Thoracic aorta (tissue), 2 donors: ENCODE measurements around the gene SLC6A11. TPM values are rescaled to one million over a fixed set of nuclear protein-coding genes. Genes with fewer than 3 reads are reported as not detected.

Source experiments
- ATAC-seq: fragments of 150-250 bp; one replicate; pipeline ENCODE4 v1.8.0; 2017; ENCODE audit warnings: low read depth; ENCODE audit not compliant: insufficient number of reproducible peaks, low FRiP score
- DNase-seq: peaks from one replicate; pipeline ENCODE4 v3.0.0-alpha.2; 2020; ENCODE audit warnings: low spot score
- H3K27ac ChIP-seq, 2 donors: fragments of 200-600 bp; sonication (generic); 1 replicate in 1 of 2; 2 replicates in 1 of 2; pipeline ENCODE4 v1.5.1; 2016; ENCODE audit warnings: mild to moderate bottlenecking in 2 of 2, moderate library complexity in 2 of 2
- H3K27me3 ChIP-seq: fragments of 200-600 bp; sonication (generic); replicated peaks from 2 replicates; pipeline ENCODE4 v1.6.0; 2016; ENCODE audit warnings: mild to moderate bottlenecking; ENCODE audit not compliant: insufficient read depth
- H3K36me3 ChIP-seq: fragments of 200-600 bp; sonication (generic); one replicate; pipeline ENCODE4 v1.5.1; 2016
- H3K4me1 ChIP-seq, 2 donors: fragments of 200-600 bp; sonication (generic); 1 replicate in 1 of 2; 2 replicates in 1 of 2; pipeline versions ENCODE4 v1.5.1 to v1.6.0; 2016; ENCODE audit warnings: low read depth in 2 of 2, mild to moderate bottlenecking in 1 of 2; ENCODE audit not compliant: control insufficient read depth in 1 of 2
- H3K4me3 ChIP-seq: fragments of 200-600 bp; sonication (generic); 2 replicates; pipeline ENCODE4 v1.5.1; 2016; ENCODE audit warnings: mild to moderate bottlenecking
- H3K9me3 ChIP-seq: fragments of 200-600 bp; sonication (generic); 2 replicates; pipeline ENCODE4 v1.5.1; 2016
- CTCF ChIP-seq: fragments of 200-600 bp; sonication (generic); IDR thresholded peaks from one replicate; pipeline ENCODE4 v1.5.1; 2019; ENCODE audit warnings: antibody characterized with exemption
- total RNA-seq, 2 donors: library from RNA; depleted of rRNA; stranded (reverse); fragments of >200 nt; gene quantifications; one replicate each; pipeline versions ENCODE4 v1.1.0 to v1.2.3, GENCODE V29; 2016

The SLC6A11 gene
- total RNA-seq, 2 donors from 2014 or later = not detected

- Histone ChIP-seq H3K9me3 (no peaks in the 10 kb centered on the region), H3K27me3 (no peaks in the 10 kb centered on the region), H3K4me1 (no peaks in the 10 kb centered on the region), H3K27ac (no peak overlapping the region), H3K4me3 (no peak overlapping the region), H3K36me3 (no peaks in the 10 kb centered on the region)
- no peak for TF ChIP-seq CTCF
- no peak for DNase-seq
- no peak for ATAC-seq
These were observed 38.4 kb upstream of the SLC6A11 start for GRCh38 chr3:10777627-10778026.

- no peak for TF ChIP-seq CTCF
- Histone ChIP-seq H3K27me3 (no peaks in the 10 kb centered on the region), H3K27ac (no peak overlapping the region), H3K36me3 (no peaks in the 10 kb centered on the region), H3K4me3 (no peak overlapping the region), H3K4me1 (no peaks in the 10 kb centered on the region), H3K9me3 (no peaks in the 10 kb centered on the region)
- no peak for ATAC-seq
- DNase-seq = no peak
These were observed 37.3 kb upstream of the SLC6A11 start for GRCh38 chr3:10778492-10779292.

- Histone ChIP-seq H3K9me3 (no peaks in the 10 kb centered on the region), H3K27me3 (no peaks in the 10 kb centered on the region), H3K4me3 (no peak overlapping the region), H3K27ac (no peak overlapping the region), H3K36me3 (no peaks in the 10 kb centered on the region), H3K4me1 (no peaks in the 10 kb centered on the region)
- ATAC-seq (no peak), DNase-seq (no peak)
- TF ChIP-seq CTCF = no peak
These were observed 36.7 kb upstream of the SLC6A11 start for GRCh38 chr3:10779293-10779805.

GRCh38 chr3:10780243-10780642, 35.8 kb upstream of the SLC6A11 start:
- no peak overlapping the region for H3K27ac ChIP-seq
- DNase-seq (no peak), ATAC-seq (no peak)
- TF ChIP-seq CTCF = no peak
- no peaks in the 10 kb centered on the region for H3K36me3 ChIP-seq
- H3K9me3 ChIP-seq = no peaks in the 10 kb centered on the region
- no peaks in the 10 kb centered on the region for H3K4me1 ChIP-seq
- H3K27me3 ChIP-seq = no peaks in the 10 kb centered on the region
- H3K4me3 ChIP-seq = no peak overlapping the region

GRCh38 chr3:10780922-10781321, 35.1 kb upstream of the SLC6A11 start:
- no peak for TF ChIP-seq CTCF
- no peak overlapping the region for H3K4me3 ChIP-seq
- ATAC-seq (no peak), DNase-seq (no peak)
- no peaks in the 10 kb centered on the region for H3K4me1 ChIP-seq
- H3K27me3 ChIP-seq = no peaks in the 10 kb centered on the region
- H3K9me3 ChIP-seq = no peaks in the 10 kb centered on the region
- no peak overlapping the region for H3K27ac ChIP-seq
- no peaks in the 10 kb centered on the region for H3K36me3 ChIP-seq
